Measurements from ENCODE around the gene SCG3. TPM values are rescaled to one million over a fixed set of nuclear protein-coding genes. Genes with fewer than 3 reads are reported as not detected.
"Not testable (repeated sequence)": the region's sequence is repeated elsewhere in the genome, so short reads cannot be mapped to it uniquely, and the experiment has no call there.

SCG3 gene
- polyA plus RNA-seq, 1 donor from 2014 or later: 68.7 TPM

DNA sequence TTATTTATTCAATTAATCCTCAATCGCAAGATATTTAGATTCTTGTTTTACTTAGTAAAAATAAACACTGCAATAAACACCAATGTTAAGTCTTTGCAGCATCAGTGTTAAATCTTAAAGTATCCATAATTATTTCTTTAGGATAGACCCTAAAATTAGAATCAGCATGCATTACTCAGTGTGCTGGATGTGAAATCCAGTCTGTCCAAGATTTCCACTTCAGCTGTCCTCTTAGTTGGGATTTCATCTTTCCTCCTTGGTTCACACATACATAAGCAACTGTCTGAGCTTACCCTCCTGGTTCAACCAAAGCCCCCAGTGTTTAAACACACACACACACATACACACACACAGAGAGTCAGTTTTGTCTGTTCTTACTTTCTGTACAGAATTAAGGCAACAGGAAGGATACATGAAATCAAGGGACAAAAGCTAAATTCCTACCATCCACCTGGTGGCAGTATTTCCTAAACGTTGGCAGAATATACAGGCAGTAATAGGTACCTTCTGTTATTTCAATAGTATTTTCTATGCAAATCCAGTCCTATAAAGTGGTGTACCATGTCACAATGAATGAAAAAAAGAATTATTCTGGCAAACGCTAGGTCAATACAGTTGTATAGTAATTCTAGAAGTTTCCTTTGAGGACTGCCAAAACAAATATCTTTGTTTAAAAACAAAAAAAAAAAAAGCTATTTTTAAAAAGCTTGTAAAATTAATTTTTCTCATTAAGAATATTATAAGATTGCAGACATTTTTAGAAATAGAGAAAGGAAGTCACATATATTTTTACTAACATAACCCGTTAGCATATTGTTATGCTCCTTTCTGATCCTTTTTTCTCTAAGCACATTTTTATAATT is 31.4 kb upstream of the SCG3 start:
- no peaks in the 10 kb centered on the region for H3F3A ChIP-seq (ENCODE audit: insufficient read depth, low read length, poor library complexity, severe bottlenecking)
- H3K79me2 ChIP-seq (replicated peaks; ENCODE audit: insufficient read depth, low read length): no peaks in the 10 kb centered on the region
- no peak overlapping the region for H2AFZ ChIP-seq (ENCODE audit: low read depth, low read length)
- TF ChIP-seq RAD21 (conservative IDR thresholded peaks at IDR 0.05) (peak; percentile 94), SMC3 (conservative IDR thresholded peaks at IDR 0.05; ENCODE audit: poor library complexity) (peak; percentile 89), EZH2 (IDR thresholded peaks at IDR 0.05; ENCODE audit: borderline replicate concordance, insufficient read depth, low read length, poor library complexity, severe bottlenecking) (no peak)
- TF ChIP-seq, protein P1, sequence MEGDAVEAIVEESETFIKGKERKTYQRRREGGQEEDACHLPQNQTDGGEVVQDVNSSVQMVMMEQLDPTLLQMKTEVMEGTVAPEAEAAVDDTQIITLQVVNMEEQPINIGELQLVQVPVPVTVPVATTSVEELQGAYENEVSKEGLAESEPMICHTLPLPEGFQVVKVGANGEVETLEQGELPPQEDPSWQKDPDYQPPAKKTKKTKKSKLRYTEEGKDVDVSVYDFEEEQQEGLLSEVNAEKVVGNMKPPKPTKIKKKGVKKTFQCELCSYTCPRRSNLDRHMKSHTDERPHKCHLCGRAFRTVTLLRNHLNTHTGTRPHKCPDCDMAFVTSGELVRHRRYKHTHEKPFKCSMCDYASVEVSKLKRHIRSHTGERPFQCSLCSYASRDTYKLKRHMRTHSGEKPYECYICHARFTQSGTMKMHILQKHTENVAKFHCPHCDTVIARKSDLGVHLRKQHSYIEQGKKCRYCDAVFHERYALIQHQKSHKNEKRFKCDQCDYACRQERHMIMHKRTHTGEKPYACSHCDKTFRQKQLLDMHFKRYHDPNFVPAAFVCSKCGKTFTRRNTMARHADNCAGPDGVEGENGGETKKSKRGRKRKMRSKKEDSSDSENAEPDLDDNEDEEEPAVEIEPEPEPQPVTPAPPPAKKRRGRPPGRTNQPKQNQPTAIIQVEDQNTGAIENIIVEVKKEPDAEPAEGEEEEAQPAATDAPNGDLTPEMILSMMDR (IDR thresholded peaks at IDR 0.05; ENCODE audit: poor library complexity, severe bottlenecking): peak; percentile 91
- no peak overlapping the region for H3K9ac ChIP-seq (ENCODE audit: low read length)
- H3K27ac ChIP-seq (ENCODE audit: low read length): no peak overlapping the region
- H3K4me2 ChIP-seq (ENCODE audit: low read length): no peak overlapping the region
- no peaks in the 10 kb centered on the region for H4K20me1 ChIP-seq (ENCODE audit: insufficient read depth)
- H3K4me3 ChIP-seq (ENCODE audit: low read length): no peak overlapping the region
- no peaks in the 10 kb centered on the region for H3K27me3 ChIP-seq (ENCODE audit: insufficient read depth, low read depth, low read length)
- H3K9me2 ChIP-seq (ENCODE audit: insufficient read depth, low read length): no peaks in the 10 kb centered on the region
- H3K9me3 ChIP-seq (ENCODE audit: low read length): no peaks in the 10 kb centered on the region
- no peaks in the 10 kb centered on the region for H3K36me3 ChIP-seq (ENCODE audit: insufficient read depth, low read length)

DNA sequence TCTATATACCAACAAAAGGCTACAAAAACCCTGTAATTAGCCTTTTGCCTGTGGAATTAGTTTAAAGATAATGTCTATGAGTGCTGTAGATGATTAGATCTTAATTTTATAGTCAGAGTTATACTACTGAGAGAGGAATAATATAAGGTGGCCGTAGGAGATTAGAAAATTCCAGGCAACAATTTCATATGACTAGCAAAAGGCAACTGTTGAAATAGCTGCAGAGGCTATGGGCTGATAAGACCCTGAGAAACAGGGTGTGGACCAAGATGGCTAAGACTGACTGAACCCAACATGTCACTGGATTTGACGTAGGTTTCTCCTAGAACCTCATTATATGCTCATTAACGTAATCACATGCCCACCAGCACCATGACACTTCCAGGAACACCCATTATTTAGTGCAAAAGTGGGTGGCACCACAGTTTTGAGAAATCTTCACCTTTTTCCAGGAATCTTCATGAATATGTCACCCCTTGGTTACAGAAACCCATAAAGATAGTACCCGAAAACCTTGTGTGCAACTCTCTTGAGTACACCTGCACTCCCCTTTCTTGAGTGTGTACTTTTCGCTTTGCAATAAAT is 29.1 kb upstream of the SCG3 start:
- Histone ChIP-seq H3K36me3 (ENCODE audit: insufficient read depth, low read length) (no peaks in the 10 kb centered on the region), H3K27ac (ENCODE audit: low read length) (no peak overlapping the region), H3K9ac (ENCODE audit: low read length) (no peak overlapping the region), H3K9me2 (ENCODE audit: insufficient read depth, low read length) (no peaks in the 10 kb centered on the region), H3K4me2 (ENCODE audit: low read length) (no peak overlapping the region), H3K27me3 (ENCODE audit: insufficient read depth, low read depth, low read length) (no peaks in the 10 kb centered on the region), H2AFZ (ENCODE audit: low read depth, low read length) (no peak overlapping the region), H3K79me2 (replicated peaks; ENCODE audit: insufficient read depth, low read length) (no peaks in the 10 kb centered on the region), H4K20me1 (ENCODE audit: insufficient read depth) (no peaks in the 10 kb centered on the region), H3K4me3 (ENCODE audit: low read length) (no peak overlapping the region), H3K9me3 (ENCODE audit: low read length) (no peaks in the 10 kb centered on the region), H3F3A (ENCODE audit: insufficient read depth, low read length, poor library complexity, severe bottlenecking) (no peaks in the 10 kb centered on the region)
- no peak for TF ChIP-seq MXI1 (conservative IDR thresholded peaks at IDR 0.05; ENCODE audit: poor library complexity, severe bottlenecking)
- no peak for TF ChIP-seq POLR2AphosphoS5 (IDR thresholded peaks at IDR 0.05)
- TF ChIP-seq, protein P2, sequence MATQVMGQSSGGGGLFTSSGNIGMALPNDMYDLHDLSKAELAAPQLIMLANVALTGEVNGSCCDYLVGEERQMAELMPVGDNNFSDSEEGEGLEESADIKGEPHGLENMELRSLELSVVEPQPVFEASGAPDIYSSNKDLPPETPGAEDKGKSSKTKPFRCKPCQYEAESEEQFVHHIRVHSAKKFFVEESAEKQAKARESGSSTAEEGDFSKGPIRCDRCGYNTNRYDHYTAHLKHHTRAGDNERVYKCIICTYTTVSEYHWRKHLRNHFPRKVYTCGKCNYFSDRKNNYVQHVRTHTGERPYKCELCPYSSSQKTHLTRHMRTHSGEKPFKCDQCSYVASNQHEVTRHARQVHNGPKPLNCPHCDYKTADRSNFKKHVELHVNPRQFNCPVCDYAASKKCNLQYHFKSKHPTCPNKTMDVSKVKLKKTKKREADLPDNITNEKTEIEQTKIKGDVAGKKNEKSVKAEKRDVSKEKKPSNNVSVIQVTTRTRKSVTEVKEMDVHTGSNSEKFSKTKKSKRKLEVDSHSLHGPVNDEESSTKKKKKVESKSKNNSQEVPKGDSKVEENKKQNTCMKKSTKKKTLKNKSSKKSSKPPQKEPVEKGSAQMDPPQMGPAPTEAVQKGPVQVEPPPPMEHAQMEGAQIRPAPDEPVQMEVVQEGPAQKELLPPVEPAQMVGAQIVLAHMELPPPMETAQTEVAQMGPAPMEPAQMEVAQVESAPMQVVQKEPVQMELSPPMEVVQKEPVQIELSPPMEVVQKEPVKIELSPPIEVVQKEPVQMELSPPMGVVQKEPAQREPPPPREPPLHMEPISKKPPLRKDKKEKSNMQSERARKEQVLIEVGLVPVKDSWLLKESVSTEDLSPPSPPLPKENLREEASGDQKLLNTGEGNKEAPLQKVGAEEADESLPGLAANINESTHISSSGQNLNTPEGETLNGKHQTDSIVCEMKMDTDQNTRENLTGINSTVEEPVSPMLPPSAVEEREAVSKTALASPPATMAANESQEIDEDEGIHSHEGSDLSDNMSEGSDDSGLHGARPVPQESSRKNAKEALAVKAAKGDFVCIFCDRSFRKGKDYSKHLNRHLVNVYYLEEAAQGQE (IDR thresholded peaks at IDR 0.05; ENCODE audit: borderline replicate concordance): no peak
- no peak for TF ChIP-seq EP300 (conservative IDR thresholded peaks at IDR 0.05; ENCODE audit: poor library complexity, severe bottlenecking)
- TF ChIP-seq RAD21 (conservative IDR thresholded peaks at IDR 0.05): no peak
- TF ChIP-seq EZH2 (IDR thresholded peaks at IDR 0.05; ENCODE audit: borderline replicate concordance, insufficient read depth, low read length, poor library complexity, severe bottlenecking): no peak
- no peak for TF ChIP-seq TAF1 (IDR thresholded peaks at IDR 0.05; ENCODE audit: low read depth)
- TF ChIP-seq, protein P1 (IDR thresholded peaks at IDR 0.05; ENCODE audit: poor library complexity, severe bottlenecking): no peak
- TF ChIP-seq SMC3 (conservative IDR thresholded peaks at IDR 0.05; ENCODE audit: poor library complexity): no peak

DNA sequence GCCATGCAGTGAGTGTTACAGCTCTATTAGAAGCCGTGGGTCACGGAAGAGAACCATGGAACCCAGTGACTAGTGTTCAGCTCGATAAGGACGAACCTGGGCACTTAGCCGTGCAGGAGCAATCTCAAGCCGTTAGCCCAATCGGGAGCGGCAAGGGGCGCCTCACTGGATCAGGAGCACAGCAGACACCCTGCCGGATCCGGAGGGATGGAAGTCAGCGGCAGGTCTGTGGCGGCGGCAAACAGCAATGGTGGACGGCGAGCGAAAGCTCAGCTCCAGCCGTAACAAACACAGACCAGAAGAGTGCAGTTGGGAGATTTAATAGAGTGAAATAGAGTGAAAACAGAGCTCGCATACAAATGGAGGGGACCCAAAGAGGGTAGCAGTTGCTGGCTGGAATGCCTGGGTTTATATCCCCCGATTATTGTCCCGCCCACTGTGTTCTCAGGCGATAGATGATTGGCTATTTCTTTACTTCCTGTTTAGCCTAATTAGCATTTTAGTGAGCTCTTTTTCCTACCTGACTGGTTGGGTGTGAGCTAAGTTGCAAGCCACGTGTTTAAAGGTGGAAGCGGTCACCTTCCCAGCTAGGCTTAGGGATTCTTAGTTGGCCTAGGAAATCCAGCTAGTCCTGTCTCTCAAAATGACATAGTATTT is 25.8 kb upstream of the SCG3 start:
- not testable (repeated sequence) for H3K4me3 ChIP-seq (ENCODE audit: low read length); H2AFZ ChIP-seq (ENCODE audit: low read depth, low read length); H3F3A ChIP-seq (ENCODE audit: insufficient read depth, low read length, poor library complexity, severe bottlenecking); H4K20me1 ChIP-seq (ENCODE audit: insufficient read depth); H3K4me2 ChIP-seq (ENCODE audit: low read length); H3K9ac ChIP-seq (ENCODE audit: low read length); H3K79me2 ChIP-seq (replicated peaks; ENCODE audit: insufficient read depth, low read length); H3K27me3 ChIP-seq (ENCODE audit: insufficient read depth, low read depth, low read length); H3K27ac ChIP-seq (ENCODE audit: low read length); H3K9me3 ChIP-seq (ENCODE audit: low read length); H3K36me3 ChIP-seq (ENCODE audit: insufficient read depth, low read length); H3K9me2 ChIP-seq (ENCODE audit: insufficient read depth, low read length)

Data from neural cell (in vitro differentiated cells).